ENCODE data around the gene CASP8AP2.
"Not testable (repeated sequence)": the region's sequence is repeated elsewhere in the genome, so short reads cannot be mapped to it uniquely, and the experiment has no call there.

CASP8AP2 gene

GRCh38 chr6:89829472-89830169 is at the start of gene CASP8AP2:
TSS of gene CASP8AP2 (plus strand) at chr6:89829880.
- peak within 1 kb of the TSS; percentile 89 for H3K27ac Mint-ChIP-seq
- no peaks in the 10 kb centered on the region for H3K27me3 Mint-ChIP-seq
- peak within 1 kb of the TSS; percentile 96 for H3K4me3 Mint-ChIP-seq
- no peaks in the 10 kb centered on the region for H3K9me3 Mint-ChIP-seq
- peaks cover 29% of the 10 kb centered on the region for H3K4me1 Mint-ChIP-seq
- H3K36me3 Mint-ChIP-seq: peaks cover 6% of the 10 kb centered on the region

DNA sequence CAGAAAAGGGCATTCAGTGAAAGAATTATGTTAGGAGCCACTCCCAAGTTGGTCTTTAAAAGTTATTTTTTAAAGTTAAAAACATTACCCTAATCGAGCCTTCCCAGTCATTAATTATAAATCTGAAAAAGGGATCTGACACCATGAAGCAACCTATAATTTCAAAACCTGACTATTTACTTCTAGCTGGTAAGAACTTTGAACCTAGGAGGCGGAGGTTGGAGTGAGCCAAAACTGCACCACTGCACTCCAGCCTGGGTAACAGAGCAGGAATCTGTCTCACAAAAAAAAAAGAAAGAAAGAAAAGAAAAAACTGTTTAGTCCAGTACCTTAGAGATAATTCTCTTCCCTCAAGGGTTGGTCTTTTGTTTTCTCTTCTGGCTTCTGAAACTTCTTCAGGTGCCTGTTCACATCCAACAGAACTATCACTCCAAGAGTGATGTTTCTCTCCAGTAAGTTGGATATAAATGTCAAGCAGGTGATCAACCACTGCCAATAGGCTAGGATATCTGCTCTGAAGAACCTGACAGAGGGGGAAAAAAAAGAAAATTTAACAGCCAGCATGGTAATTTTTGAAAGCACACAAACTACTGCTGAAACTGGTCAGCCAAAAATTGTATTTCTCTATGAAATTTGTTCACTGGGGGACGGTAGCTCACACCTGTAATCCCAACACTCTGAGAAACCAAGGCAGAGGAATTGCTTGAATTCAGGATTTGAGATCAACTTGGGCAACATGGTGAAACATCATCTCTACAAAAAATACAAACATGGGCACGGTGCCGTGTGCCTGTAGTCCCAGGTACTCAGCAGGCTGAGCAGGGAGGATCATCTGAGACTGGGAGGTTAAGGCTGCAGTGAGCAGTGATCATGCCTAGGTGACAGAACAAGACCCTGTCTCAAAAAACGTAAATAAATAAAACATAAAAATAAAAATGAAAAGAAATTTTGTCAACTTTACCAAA is 48.3 kb upstream of the CASP8AP2 start:
- H3K4me1 Mint-ChIP-seq: no peaks in the 10 kb centered on the region
- peaks cover 42% of the 10 kb centered on the region for H3K36me3 Mint-ChIP-seq
- no peak overlapping the region for H3K27ac Mint-ChIP-seq
- H3K27me3 Mint-ChIP-seq: no peaks in the 10 kb centered on the region
- no peaks in the 10 kb centered on the region for H3K9me3 Mint-ChIP-seq
- H3K4me3 Mint-ChIP-seq: no peak overlapping the region

GRCh38 chr6:89782222-89782621 is 47.5 kb upstream of the CASP8AP2 start:
- Mint-ChIP-seq H3K9me3 (no peaks in the 10 kb centered on the region), H3K27me3 (no peaks in the 10 kb centered on the region), H3K4me3 (no peak overlapping the region), H3K4me1 (no peaks in the 10 kb centered on the region), H3K27ac (no peak overlapping the region), H3K36me3 (peaks cover 42% of the 10 kb centered on the region)

GRCh38 chr6:89783293-89783692 is 46.4 kb upstream of the CASP8AP2 start:
- H3K4me3 Mint-ChIP-seq, H3K27ac Mint-ChIP-seq, H3K4me1 Mint-ChIP-seq, H3K9me3 Mint-ChIP-seq, H3K27me3 Mint-ChIP-seq: not testable (repeated sequence)
- H3K36me3 Mint-ChIP-seq: peaks cover 48% of the 10 kb centered on the region

DNA sequence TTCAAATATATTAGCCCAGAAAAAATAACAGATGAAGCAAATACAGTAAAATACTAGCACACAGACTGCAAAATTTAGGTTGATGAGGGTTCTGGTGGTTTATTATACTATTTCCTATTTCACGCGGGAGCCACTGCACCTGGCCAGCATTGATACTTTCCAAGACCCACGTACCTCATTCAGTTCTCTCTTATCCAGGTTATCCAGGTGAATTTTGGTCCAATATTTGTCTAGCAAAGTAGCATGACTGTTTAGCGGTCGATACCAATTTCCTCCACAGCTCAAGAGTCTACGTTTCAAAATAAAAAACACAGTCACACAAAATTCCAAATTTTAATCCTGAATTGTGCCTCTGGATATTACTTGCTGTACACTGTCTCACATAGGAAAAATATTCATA is 44.8 kb upstream of the CASP8AP2 start:
- H3K27me3 Mint-ChIP-seq: no peaks in the 10 kb centered on the region
- no peak overlapping the region for H3K27ac Mint-ChIP-seq
- peaks cover 51% of the 10 kb centered on the region for H3K36me3 Mint-ChIP-seq
- no peaks in the 10 kb centered on the region for H3K4me1 Mint-ChIP-seq
- no peaks in the 10 kb centered on the region for H3K9me3 Mint-ChIP-seq
- no peak overlapping the region for H3K4me3 Mint-ChIP-seq

DNA sequence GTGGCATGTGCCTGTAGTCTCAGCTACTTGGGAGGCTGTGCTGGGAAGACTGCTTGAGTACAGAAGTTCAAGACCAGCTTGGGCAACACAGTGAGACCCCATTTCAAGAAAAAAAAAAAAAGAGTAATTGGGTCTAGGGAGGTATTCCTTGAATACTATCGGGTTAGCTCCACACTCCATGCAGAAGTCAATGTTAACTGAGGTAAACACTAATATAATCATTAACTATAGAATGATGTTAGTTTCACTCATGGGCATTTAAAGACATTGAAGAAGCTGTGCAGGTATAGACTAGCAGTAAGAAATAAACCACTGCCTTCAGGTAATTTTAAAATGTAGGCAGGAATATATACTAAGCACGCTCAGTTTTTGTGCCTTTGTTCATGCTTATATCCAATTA is 42.7 kb upstream of the CASP8AP2 start:
- Mint-ChIP-seq H3K27ac (no peak overlapping the region), H3K27me3 (no peaks in the 10 kb centered on the region)

DNA sequence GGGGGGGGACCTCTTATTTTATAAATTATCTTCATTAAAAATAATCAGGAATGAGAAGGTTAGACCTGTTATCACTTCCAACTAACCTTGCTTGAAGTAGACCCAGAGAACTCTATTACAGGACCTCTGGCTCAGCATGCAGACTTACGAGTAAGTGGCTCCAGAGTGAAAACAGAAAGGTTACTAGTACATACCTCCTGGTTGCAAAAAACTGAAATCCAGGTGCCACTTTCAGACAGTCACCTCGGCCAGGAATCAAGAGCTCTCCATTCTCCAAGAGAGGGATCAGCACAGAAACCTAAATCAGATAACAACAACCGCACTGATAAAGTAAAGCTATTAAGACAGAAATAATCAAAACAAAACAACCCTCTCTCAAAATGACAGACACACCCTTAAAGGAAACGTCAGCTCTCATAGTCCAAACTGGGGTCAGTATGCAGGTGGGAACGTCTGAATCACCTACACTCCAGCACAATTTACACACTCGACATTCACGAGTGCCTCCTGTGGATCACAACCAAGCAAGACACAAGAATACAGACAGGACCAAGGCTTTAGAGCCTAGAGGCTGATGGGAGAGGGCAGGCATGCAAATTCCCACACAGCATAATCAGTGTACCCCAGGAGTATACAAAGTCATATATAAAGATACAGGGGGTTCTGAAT is 41.9 kb upstream of the CASP8AP2 start:
- Mint-ChIP-seq H3K36me3 (peaks cover 39% of the 10 kb centered on the region), H3K9me3 (no peaks in the 10 kb centered on the region), H3K27ac (no peak overlapping the region)

More for the DNA sequence above, 42.7 kb upstream of the CASP8AP2 start:
- Mint-ChIP-seq H3K4me3 (no peak overlapping the region), H3K4me1 (no peaks in the 10 kb centered on the region), H3K9me3 (no peaks in the 10 kb centered on the region), H3K36me3 (peaks cover 40% of the 10 kb centered on the region)

DNA sequence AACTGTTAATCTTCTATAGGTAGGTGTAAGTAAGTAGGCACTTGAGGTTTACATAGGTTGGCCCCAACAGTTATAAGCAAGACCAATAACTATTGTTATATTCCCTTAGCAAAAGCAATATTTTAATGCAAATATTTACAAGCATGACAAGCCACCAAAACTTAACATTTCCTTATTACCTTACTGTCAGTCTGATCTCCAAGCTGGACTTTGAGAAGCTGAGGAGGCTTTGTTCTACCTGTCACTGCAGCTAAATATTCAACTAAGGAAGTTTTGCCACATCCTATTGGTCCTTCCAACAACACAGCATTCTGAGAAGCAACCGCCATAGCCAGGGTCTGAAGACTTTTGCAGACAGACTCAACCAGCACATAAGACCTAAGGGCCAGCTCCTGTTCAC is 39.7 kb upstream of the CASP8AP2 start:
- H3K27me3 Mint-ChIP-seq: no peaks in the 10 kb centered on the region
- no peak overlapping the region for H3K4me3 Mint-ChIP-seq
- peaks cover 23% of the 10 kb centered on the region for H3K4me1 Mint-ChIP-seq
- peaks cover 34% of the 10 kb centered on the region for H3K36me3 Mint-ChIP-seq
- H3K9me3 Mint-ChIP-seq: no peaks in the 10 kb centered on the region
- no peak overlapping the region for H3K27ac Mint-ChIP-seq

More for the DNA sequence above, 41.9 kb upstream of the CASP8AP2 start:
- Mint-ChIP-seq H3K27me3 (no peaks in the 10 kb centered on the region), H3K4me1 (peaks cover under 1% of the 10 kb centered on the region), H3K4me3 (no peak overlapping the region)

- no peak overlapping the region for H3K27ac Mint-ChIP-seq
- H3K36me3 Mint-ChIP-seq: peaks cover 31% of the 10 kb centered on the region
- H3K27me3 Mint-ChIP-seq: no peaks in the 10 kb centered on the region
- no peak overlapping the region for H3K4me3 Mint-ChIP-seq
- H3K9me3 Mint-ChIP-seq: no peaks in the 10 kb centered on the region
- H3K4me1 Mint-ChIP-seq: peaks cover 27% of the 10 kb centered on the region
Measured at GRCh38 chr6:89790403-89790802, 39.3 kb upstream of the CASP8AP2 start.

DNA sequence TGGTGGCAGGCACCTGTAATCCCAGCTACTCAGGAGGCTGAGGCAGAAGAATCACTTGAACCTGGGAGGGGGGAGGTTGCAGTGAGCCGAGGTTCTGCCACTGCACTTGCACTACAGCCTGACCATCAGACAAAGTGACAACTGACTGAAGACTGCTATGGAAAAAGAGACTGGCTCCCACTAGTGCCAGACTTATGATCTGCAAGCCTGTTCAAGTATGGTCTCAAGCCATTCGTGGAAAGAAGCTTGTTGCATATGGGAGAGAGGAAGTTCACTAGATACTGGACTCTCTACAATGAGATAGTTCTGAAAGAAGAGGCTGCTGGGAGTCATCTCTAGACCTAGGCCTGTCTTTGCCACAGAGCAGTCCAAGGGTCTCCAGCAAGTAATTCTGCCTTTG is 36.8 kb upstream of the CASP8AP2 start:
- H3K4me1 Mint-ChIP-seq: peaks cover 31% of the 10 kb centered on the region
- peak overlapping the region; percentile 77 for H3K27ac Mint-ChIP-seq
- peak overlapping the region; percentile 73 for H3K4me3 Mint-ChIP-seq
- H3K36me3 Mint-ChIP-seq: peaks cover 25% of the 10 kb centered on the region
- no peaks in the 10 kb centered on the region for H3K27me3 Mint-ChIP-seq
- H3K9me3 Mint-ChIP-seq: no peaks in the 10 kb centered on the region

DNA sequence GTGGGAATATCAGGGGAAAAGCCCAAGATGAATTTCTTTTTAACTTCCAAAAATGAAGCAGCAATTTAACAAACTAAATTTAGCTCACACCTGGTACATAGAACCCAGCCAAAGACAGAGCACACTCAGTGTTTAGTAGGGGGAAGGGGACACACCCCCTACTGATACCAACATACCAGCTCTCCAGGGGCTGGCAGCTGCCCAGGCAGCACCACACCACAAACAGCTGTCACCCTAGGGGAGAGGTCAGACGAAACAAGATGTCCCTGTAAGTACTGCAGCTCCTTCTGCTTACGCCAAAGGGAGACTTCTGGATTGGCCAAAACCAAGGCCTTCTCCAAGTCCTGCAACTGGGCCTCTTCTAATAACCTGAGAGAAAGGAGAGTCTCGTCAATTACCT is 36.1 kb upstream of the CASP8AP2 start:
- Mint-ChIP-seq H3K4me3 (peak overlapping the region; percentile 43), H3K9me3 (no peaks in the 10 kb centered on the region), H3K27ac (no peak overlapping the region)

GRCh38 chr6:89794324-89794723 is 35.4 kb upstream of the CASP8AP2 start:
- Mint-ChIP-seq H3K4me3 (peak overlapping the region; percentile 43), H3K27me3 (no peaks in the 10 kb centered on the region), H3K9me3 (no peaks in the 10 kb centered on the region), H3K36me3 (peaks cover 17% of the 10 kb centered on the region), H3K4me1 (peaks cover 31% of the 10 kb centered on the region), H3K27ac (peak overlapping the region; percentile 63)

More for the DNA sequence above, 36.1 kb upstream of the CASP8AP2 start:
- Mint-ChIP-seq H3K36me3 (peaks cover 19% of the 10 kb centered on the region), H3K27me3 (no peaks in the 10 kb centered on the region), H3K4me1 (peaks cover 31% of the 10 kb centered on the region)

- H3K4me1 Mint-ChIP-seq: peaks cover 36% of the 10 kb centered on the region
- H3K9me3 Mint-ChIP-seq: no peaks in the 10 kb centered on the region
- H3K36me3 Mint-ChIP-seq: peaks cover 14% of the 10 kb centered on the region
- H3K4me3 Mint-ChIP-seq: no peak overlapping the region
- no peaks in the 10 kb centered on the region for H3K27me3 Mint-ChIP-seq
- H3K27ac Mint-ChIP-seq: no peak overlapping the region
Measured at GRCh38 chr6:89797317-89797716, 32.4 kb upstream of the CASP8AP2 start.

GRCh38 chr6:89799096-89799495 is 30.6 kb upstream of the CASP8AP2 start:
- peaks cover 6% of the 10 kb centered on the region for H3K36me3 Mint-ChIP-seq
- H3K27me3 Mint-ChIP-seq: no peaks in the 10 kb centered on the region
- H3K4me1 Mint-ChIP-seq: peaks cover 22% of the 10 kb centered on the region
- H3K9me3 Mint-ChIP-seq: no peaks in the 10 kb centered on the region
- H3K4me3 Mint-ChIP-seq: no peak overlapping the region
- H3K27ac Mint-ChIP-seq: no peak overlapping the region

DNA sequence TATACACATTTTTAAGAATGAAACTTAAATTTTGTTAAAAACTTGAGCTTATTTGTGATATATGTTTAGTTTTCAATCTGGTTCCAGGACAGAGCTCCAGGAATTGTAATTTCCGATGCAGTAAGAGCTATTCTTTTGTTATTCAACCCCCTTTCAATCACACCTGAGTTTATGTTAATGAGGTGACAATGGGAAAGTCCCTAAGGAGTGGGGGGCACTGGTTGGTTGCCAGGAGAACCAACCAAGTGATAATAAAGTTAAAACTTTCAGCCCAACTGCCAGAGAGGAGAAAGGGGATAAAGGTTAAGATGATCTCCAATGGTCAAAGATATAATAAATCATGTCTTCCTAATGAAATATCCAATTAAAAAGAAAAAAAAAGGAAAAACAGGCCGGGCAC is 29.9 kb upstream of the CASP8AP2 start:
- Mint-ChIP-seq H3K36me3 (peaks cover 3% of the 10 kb centered on the region), H3K4me1 (peaks cover 15% of the 10 kb centered on the region)

More for the DNA sequence above, 29.9 kb upstream of the CASP8AP2 start:
- Mint-ChIP-seq H3K27ac (no peak overlapping the region), H3K27me3 (no peaks in the 10 kb centered on the region), H3K4me3 (no peak overlapping the region), H3K9me3 (no peaks in the 10 kb centered on the region)
